ENCODE data around the gene PRG3.

DNA sequence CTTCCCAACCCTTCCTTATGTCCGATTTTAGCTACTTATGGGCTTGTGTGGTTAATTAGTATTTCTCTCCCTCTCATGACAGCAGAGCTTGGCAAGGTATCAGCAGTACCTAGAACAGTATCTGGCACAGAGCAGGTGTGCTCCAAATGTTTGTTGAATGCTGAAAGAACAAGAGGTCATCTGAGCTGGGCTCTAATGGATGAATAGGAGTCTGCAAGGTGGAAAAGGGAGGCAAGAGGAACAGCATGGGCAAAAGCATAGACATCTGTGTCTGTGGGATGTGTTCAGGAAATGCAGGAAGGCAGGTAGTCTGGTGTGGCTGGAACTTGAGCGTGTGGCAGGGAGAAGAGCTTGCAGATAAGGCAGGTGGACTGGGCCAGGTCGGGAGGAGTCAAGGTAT is 19.0 kb downstream of the PRG3 start:
- no peak for TF ChIP-seq POLR2AphosphoS5 (IDR thresholded peaks at IDR 0.05; ENCODE audit: low read depth, low read length)
- no peak for TF ChIP-seq POLR2A (IDR thresholded peaks at IDR 0.05; ENCODE audit: low read depth, low read length)
- no peak for TF ChIP-seq TAF1 (IDR thresholded peaks at IDR 0.05; ENCODE audit: borderline replicate concordance, low read depth, low read length)

Measured in GM12892 (cell line).